HepG2 (cell line): Measurements from ENCODE around the gene TAS1R3. TPM values are rescaled to one million over a fixed set of nuclear protein-coding genes. Genes with fewer than 3 reads are reported as not detected.
A peak's percentile ranks its signal among the peaks of the same experiment; 100 is the strongest.

Experiments
- AKAP8 ChIP-seq: sonication (generic); formaldehyde crosslinking; IDR thresholded peaks from 2 replicates; pipeline ENCODE4 v1.5.1; 2020; ENCODE audit warnings: mild to moderate bottlenecking, missing genetic modification reagents
- ARID4A ChIP-seq: sonication (generic); formaldehyde crosslinking; IDR thresholded peaks from 2 replicates; pipeline ENCODE4 v1.5.0; 2020; ENCODE audit warnings: mild to moderate bottlenecking, missing genetic modification reagents, borderline replicate concordance
- HNRNPL ChIP-seq: fragments of 200-400 bp; formaldehyde crosslinking; IDR thresholded peaks from 2 replicates; pipeline ENCODE4 v1.6.1; 2017; ENCODE audit warnings: mild to moderate bottlenecking, low read depth, low read length
- KDM4B ChIP-seq: sonication (generic); formaldehyde crosslinking; IDR thresholded peaks from 2 replicates; pipeline ENCODE4 v1.4.0; 2020; ENCODE audit warnings: missing genetic modification reagents
- MEIS1 ChIP-seq: sonication (generic); formaldehyde crosslinking; IDR thresholded peaks from 2 replicates; pipeline ENCODE4 v1.9.0; 2021; ENCODE audit warnings: mild to moderate bottlenecking, missing genetic modification reagents, moderate library complexity, borderline replicate concordance
- RBFOX2 ChIP-seq: fragments of 200-400 bp; formaldehyde crosslinking; IDR thresholded peaks from 2 replicates; pipeline ENCODE4 v1.6.1; 2017; ENCODE audit warnings: low read depth, mild to moderate bottlenecking, low read length
- RFXANK ChIP-seq: IDR thresholded peaks from 2 replicates; pipeline ENCODE4 v1.6.1; 2016
- RXRA ChIP-seq: sonication (generic); formaldehyde crosslinking; IDR thresholded peaks from 2 replicates; pipeline ENCODE4 v1.5.1; 2020; ENCODE audit warnings: missing genetic modification reagents
- STAG1 ChIP-seq: sonication (generic); formaldehyde crosslinking; IDR thresholded peaks from 2 replicates; pipeline ENCODE4 v1.4.0; 2020; ENCODE audit warnings: missing genetic modification reagents
- ZBTB7A ChIP-seq: sonication (generic); formaldehyde crosslinking; IDR thresholded peaks from 2 replicates; pipeline ENCODE4 v1.8.0; 2022; ENCODE audit warnings: mild to moderate bottlenecking, missing genetic modification reagents
- ZFY ChIP-seq: sonication (generic); formaldehyde crosslinking; IDR thresholded peaks from 2 replicates; pipeline ENCODE4 v1.4.0; 2020; ENCODE audit warnings: missing genetic modification reagents
- ZNF382 ChIP-seq: sonication (generic); formaldehyde crosslinking; IDR thresholded peaks from 2 replicates; pipeline ENCODE4 v1.5.0; 2020; ENCODE audit warnings: missing genetic modification reagents, mild to moderate bottlenecking, borderline replicate concordance
- polyA plus RNA-seq, 8 experiments: library from polyadenylated mRNA; depleted of rRNA in 3 of 8; stranded (reverse) in 7 of 8; unstranded in 1 of 8; fragments of >200 nt; fragmentation: Illumina TruSeq in 4 of 8; extraction: Trizol in 4 of 8; gene quantifications; 2 replicates each; pipeline versions ENCODE4 v1.2.1 to v1.2.3, GENCODE V29; 2011 to 2016; ENCODE audit warnings: low read depth in 4 of 8, missing spikeins in 1 of 8, mixed read lengths in 1 of 8; ENCODE audit not compliant: insufficient read depth in 1 of 8
- total RNA-seq, 5 experiments: library from RNA; depleted of rRNA; stranded (reverse); fragments of >200 nt; fragmentation: Illumina TruSeq; extraction: Trizol; gene quantifications; 2 replicates each; pipeline ENCODE4 v1.2.3, GENCODE V29; 2016; ENCODE audit warnings: low read depth in 1 of 5
- TF ChIP-seq, protein P1 (sequence below): sonication (generic); formaldehyde crosslinking; IDR thresholded peaks from 2 replicates; pipeline ENCODE4 v1.4.0; 2020; ENCODE audit warnings: missing genetic modification reagents
- TF ChIP-seq, protein P2 (sequence below): sonication (generic); formaldehyde crosslinking; IDR thresholded peaks from 2 replicates; pipeline ENCODE4 v1.5.1; 2020; ENCODE audit warnings: mild to moderate bottlenecking, missing genetic modification reagents, moderate library complexity
- TF ChIP-seq, protein P3 (sequence below): sonication (generic); formaldehyde crosslinking; IDR thresholded peaks from 2 replicates; pipeline ENCODE4 v1.4.0; 2020; ENCODE audit warnings: missing genetic modification reagents

Gene TAS1R3
- total and polyA plus RNA-seq, 2 of the 13 experiments (the other 11 are each of a cell fraction or from before 2014, with no cell fraction given) = 0.13 to 0.15 TPM

DNA sequence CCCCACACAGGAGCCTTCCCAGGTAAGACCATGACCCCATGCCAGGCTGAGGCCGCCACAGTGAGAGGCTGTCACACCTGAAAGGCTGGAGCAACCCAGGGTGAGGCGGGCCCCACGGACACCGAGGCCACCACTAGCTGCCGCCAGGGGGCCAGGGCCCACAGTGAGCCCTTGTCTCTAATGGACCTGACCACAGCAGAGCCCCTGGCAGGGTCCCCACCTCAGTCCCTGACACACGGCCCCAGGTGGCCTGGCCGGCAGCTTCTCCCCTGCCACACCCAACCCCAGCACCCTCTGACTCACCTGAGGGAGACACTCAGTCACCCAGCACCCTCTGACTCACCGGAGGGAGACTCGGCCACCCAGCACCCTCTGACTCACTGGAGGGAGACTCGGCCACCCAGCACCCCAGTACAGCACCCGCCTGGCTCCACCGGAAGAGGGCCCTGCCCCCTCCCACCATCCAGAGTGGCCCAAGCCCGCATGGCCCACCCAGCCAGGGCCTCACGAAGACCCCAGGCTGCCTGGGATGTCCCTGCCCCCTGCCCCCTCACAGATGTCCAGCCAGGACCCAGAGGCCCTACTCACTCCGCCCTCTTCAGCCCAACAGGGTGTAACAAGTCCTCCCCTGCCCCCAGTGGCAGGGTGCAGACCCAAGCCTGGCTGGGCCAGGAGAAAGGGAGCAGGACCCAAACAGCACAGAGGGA is 13.7 kb downstream of the TAS1R3 start (continued):
- TF ChIP-seq, protein P1, sequence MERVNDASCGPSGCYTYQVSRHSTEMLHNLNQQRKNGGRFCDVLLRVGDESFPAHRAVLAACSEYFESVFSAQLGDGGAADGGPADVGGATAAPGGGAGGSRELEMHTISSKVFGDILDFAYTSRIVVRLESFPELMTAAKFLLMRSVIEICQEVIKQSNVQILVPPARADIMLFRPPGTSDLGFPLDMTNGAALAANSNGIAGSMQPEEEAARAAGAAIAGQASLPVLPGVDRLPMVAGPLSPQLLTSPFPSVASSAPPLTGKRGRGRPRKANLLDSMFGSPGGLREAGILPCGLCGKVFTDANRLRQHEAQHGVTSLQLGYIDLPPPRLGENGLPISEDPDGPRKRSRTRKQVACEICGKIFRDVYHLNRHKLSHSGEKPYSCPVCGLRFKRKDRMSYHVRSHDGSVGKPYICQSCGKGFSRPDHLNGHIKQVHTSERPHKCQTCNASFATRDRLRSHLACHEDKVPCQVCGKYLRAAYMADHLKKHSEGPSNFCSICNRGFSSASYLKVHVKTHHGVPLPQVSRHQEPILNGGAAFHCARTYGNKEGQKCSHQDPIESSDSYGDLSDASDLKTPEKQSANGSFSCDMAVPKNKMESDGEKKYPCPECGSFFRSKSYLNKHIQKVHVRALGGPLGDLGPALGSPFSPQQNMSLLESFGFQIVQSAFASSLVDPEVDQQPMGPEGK (CRISPR knock-in tag) = peak; percentile 44; the same call in 1 of the 2 replicates
- TF ChIP-seq, protein P2, sequence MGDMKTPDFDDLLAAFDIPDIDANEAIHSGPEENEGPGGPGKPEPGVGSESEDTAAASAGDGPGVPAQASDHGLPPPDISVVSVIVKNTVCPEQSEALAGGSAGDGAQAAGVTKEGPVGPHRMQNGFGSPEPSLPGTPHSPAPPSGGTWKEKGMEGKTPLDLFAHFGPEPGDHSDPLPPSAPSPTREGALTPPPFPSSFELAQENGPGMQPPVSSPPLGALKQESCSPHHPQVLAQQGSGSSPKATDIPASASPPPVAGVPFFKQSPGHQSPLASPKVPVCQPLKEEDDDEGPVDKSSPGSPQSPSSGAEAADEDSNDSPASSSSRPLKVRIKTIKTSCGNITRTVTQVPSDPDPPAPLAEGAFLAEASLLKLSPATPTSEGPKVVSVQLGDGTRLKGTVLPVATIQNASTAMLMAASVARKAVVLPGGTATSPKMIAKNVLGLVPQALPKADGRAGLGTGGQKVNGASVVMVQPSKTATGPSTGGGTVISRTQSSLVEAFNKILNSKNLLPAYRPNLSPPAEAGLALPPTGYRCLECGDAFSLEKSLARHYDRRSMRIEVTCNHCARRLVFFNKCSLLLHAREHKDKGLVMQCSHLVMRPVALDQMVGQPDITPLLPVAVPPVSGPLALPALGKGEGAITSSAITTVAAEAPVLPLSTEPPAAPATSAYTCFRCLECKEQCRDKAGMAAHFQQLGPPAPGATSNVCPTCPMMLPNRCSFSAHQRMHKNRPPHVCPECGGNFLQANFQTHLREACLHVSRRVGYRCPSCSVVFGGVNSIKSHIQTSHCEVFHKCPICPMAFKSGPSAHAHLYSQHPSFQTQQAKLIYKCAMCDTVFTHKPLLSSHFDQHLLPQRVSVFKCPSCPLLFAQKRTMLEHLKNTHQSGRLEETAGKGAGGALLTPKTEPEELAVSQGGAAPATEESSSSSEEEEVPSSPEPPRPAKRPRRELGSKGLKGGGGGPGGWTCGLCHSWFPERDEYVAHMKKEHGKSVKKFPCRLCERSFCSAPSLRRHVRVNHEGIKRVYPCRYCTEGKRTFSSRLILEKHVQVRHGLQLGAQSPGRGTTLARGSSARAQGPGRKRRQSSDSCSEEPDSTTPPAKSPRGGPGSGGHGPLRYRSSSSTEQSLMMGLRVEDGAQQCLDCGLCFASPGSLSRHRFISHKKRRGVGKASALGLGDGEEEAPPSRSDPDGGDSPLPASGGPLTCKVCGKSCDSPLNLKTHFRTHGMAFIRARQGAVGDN (CRISPR knock-in tag) = peak; percentile 40; the same call in 1 of the 2 replicates
- 0 out of 2 replicates have a peak, but pooled peaks have one; percentile 58 for TF ChIP-seq AKAP8
- 0 out of 2 replicates have a peak, but pooled peaks have one; percentile 40 for TF ChIP-seq HNRNPL
- no peak for TF ChIP-seq MEIS1 (CRISPR knock-in tag)
- TF ChIP-seq, protein P3, sequence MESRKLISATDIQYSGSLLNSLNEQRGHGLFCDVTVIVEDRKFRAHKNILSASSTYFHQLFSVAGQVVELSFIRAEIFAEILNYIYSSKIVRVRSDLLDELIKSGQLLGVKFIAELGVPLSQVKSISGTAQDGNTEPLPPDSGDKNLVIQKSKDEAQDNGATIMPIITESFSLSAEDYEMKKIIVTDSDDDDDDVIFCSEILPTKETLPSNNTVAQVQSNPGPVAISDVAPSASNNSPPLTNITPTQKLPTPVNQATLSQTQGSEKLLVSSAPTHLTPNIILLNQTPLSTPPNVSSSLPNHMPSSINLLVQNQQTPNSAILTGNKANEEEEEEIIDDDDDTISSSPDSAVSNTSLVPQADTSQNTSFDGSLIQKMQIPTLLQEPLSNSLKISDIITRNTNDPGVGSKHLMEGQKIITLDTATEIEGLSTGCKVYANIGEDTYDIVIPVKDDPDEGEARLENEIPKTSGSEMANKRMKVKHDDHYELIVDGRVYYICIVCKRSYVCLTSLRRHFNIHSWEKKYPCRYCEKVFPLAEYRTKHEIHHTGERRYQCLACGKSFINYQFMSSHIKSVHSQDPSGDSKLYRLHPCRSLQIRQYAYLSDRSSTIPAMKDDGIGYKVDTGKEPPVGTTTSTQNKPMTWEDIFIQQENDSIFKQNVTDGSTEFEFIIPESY (CRISPR knock-in tag) = peak; percentile 77
- 0 out of 2 replicates have a peak, but pooled peaks have one; percentile 15 for TF ChIP-seq RBFOX2
- TF ChIP-seq RXRA (CRISPR knock-in tag) = peak; percentile 43; the same call in 1 of the 2 replicates
- TF ChIP-seq KDM4B = no peak
- TF ChIP-seq ARID4A (CRISPR knock-in tag) = peak; percentile 38; the same call in 1 of the 2 replicates
- TF ChIP-seq ZNF382 (CRISPR knock-in tag) = no peak
- TF ChIP-seq ZBTB7A (CRISPR knock-in tag) = 0 out of 2 replicates have a peak, but pooled peaks have one; percentile 44
- peak; percentile 61 for TF ChIP-seq STAG1 (CRISPR knock-in tag)
- TF ChIP-seq RFXANK = no peak
- 0 out of 2 replicates have a peak, but pooled peaks have one; percentile 24 for TF ChIP-seq ZFY (CRISPR knock-in tag)
